Measurements from ENCODE around the gene NSUN5. TPM values are rescaled to one million over a fixed set of nuclear protein-coding genes. Genes with fewer than 3 reads are reported as not detected.

NSUN5 gene
- total and polyA plus RNA-seq, 2 donors (not counting 3 experiments of a cell fraction or from before 2014, with no cell fraction given): 4.1 to 6.8 TPM

DNA sequence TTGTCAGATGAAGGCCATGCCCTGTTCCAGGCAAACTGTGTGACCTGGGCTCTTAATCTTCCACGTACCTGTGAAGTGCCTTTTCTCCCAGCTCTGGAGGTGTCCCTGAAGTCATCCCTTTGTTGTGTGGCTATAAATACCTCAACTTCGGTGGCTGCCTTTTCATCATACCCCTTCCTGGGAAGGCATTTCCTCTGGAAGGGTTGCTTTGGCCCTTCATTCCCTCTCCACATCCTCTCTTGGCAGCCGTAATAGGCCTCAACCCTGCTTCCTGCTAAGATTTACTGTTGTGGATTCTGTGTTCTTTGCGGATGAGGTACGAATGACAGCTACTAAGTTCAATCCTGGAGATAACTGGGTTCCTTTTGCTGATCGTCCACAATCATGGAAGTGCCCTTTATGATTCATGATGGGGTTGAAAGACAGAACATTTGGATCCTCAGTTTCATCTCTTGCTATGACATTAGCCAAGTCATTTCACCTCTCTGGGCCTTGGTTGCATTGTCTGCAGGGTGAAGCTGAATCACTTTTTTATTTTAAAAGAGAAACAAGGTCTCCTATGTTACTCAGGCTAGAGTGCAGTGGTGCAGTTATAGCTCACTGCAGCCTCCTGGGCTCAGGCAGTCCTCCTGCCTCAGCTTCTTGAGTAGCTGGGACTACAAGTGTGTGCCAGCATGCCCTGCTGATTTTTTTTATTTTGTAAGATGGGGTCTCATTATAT lies 43.0 kb upstream of the NSUN5 start:
- Histone ChIP-seq H3K4me2 (ENCODE audit: insufficient read depth, low read length) (peak overlapping the region; percentile 39), H3K9ac (replicated peaks; ENCODE audit: extremely low read depth, insufficient read depth, low read length) (no peak overlapping the region), H3K27ac (ENCODE audit: insufficient read depth, low read depth, low read length) (peak overlapping the region; percentile 30), H3K4me1 (ENCODE audit: control insufficient read depth, extremely low read depth, insufficient read depth, low read length) (peaks cover 11% of the 10 kb centered on the region), H2AFZ (ENCODE audit: low read depth, low read length) (peak overlapping the region; percentile 83), H3K79me2 (ENCODE audit: control insufficient read depth, insufficient read depth, low read length) (no peaks in the 10 kb centered on the region), H3K36me3 (ENCODE audit: control insufficient read depth in 2 of 2, extremely low read depth in 1 of 2, insufficient read depth in 2 of 2, low read length in 2 of 2) (no peaks in the 10 kb centered on the region), H4K20me1 (replicated peaks; ENCODE audit: control insufficient read depth, extremely low read depth, insufficient read depth, low read length) (no peaks in the 10 kb centered on the region), H3K9me3 (replicated peaks; ENCODE audit: control insufficient read depth, insufficient read depth, low read length) (no peaks in the 10 kb centered on the region), H3K4me3 (replicated peaks in 1 of 3; ENCODE audit: insufficient read depth in 1 of 3, low read depth in 1 of 3, low read length in 3 of 3) (no peak overlapping the region), H3K9me1 (replicated peaks; ENCODE audit: control insufficient read depth, extremely low read depth, insufficient read depth, low read length) (no peaks in the 10 kb centered on the region), H3K27me3 (ENCODE audit: control insufficient read depth in 2 of 2, insufficient read depth in 2 of 2, low read length in 2 of 2) (peaks cover 2 to 3% of the 10 kb centered on the region in 2 experiments)
- ChIA-PET POLR2A (no interaction called here), CTCF (interaction anchor here (1.4 kb wide), 1 partner anchor 9 kb away, joined by 5 read pairs; no protein-coding TSS in a partner anchor)
- FAIRE-seq (peak; percentile 87), DNase-seq (ENCODE audit: low read depth, low spot score) (peak; percentile 71)
- BruUV-seq (replicated peaks): no TSS peak
- dilution Hi-C loops (cut with MboI; ENCODE audit: extremely low pct_ligation_motif_present, low sequenced_read_pairs): no loop called here
- TF ChIP-seq GATA2 (IDR thresholded peaks at IDR 0.05; ENCODE audit: insufficient read depth, insufficient read length, low read depth, low read length): no peak
- TF ChIP-seq FOS (IDR thresholded peaks at IDR 0.05; ENCODE audit: borderline replicate concordance, insufficient read depth, low read length): no peak
- TF ChIP-seq, protein P1, sequence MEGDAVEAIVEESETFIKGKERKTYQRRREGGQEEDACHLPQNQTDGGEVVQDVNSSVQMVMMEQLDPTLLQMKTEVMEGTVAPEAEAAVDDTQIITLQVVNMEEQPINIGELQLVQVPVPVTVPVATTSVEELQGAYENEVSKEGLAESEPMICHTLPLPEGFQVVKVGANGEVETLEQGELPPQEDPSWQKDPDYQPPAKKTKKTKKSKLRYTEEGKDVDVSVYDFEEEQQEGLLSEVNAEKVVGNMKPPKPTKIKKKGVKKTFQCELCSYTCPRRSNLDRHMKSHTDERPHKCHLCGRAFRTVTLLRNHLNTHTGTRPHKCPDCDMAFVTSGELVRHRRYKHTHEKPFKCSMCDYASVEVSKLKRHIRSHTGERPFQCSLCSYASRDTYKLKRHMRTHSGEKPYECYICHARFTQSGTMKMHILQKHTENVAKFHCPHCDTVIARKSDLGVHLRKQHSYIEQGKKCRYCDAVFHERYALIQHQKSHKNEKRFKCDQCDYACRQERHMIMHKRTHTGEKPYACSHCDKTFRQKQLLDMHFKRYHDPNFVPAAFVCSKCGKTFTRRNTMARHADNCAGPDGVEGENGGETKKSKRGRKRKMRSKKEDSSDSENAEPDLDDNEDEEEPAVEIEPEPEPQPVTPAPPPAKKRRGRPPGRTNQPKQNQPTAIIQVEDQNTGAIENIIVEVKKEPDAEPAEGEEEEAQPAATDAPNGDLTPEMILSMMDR (IDR thresholded peaks at IDR 0.05; ENCODE audit: extremely low read depth in 1 of 2, insufficient read depth in 1 of 2, low read depth in 1 of 2, low read length in 2 of 2): no peak
- no peak for TF ChIP-seq POLR2AphosphoS5 (IDR thresholded peaks at IDR 0.05; ENCODE audit: insufficient read depth, low read depth, low read length)
- no peak for TF ChIP-seq JUN (IDR thresholded peaks at IDR 0.05; ENCODE audit: borderline replicate concordance, insufficient read depth, insufficient read length, low read depth)
- TF ChIP-seq, protein P2, sequence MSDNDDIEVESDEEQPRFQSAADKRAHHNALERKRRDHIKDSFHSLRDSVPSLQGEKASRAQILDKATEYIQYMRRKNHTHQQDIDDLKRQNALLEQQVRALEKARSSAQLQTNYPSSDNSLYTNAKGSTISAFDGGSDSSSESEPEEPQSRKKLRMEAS (IDR thresholded peaks at IDR 0.05; ENCODE audit: insufficient read depth, insufficient read length): no peak
- no peak for TF ChIP-seq POLR2A (IDR thresholded peaks at IDR 0.05; ENCODE audit: low read depth, low read length)
- no peak for TF ChIP-seq MYC (IDR thresholded peaks at IDR 0.05; ENCODE audit: low read depth, low read length)
- intact Hi-C loops (cut with micrococcal nuclease): no loop called here
